WERI-Rb-1 (cell line): Measurements from ENCODE around the gene RTP3.

ENCODE experiments used
- DNase-seq: peaks from one replicate; pipeline ENCODE4 v3.0.0-alpha.2; 2020
- H3K27ac ChIP-seq: fragments of 250-450 bp; sonication (Bioruptor Pico); 2 replicates; pipeline ENCODE4 v1.5.1; 2020; ENCODE audit warnings: mild to moderate bottlenecking, moderate library complexity
- H3K27me3 ChIP-seq: fragments of 250-450 bp; sonication (Bioruptor Pico); 2 replicates; pipeline ENCODE4 v1.5.1; 2021; ENCODE audit warnings: mild to moderate bottlenecking, low read depth, moderate library complexity; ENCODE audit not compliant: insufficient read depth, severe bottlenecking
- H3K36me3 ChIP-seq: fragments of 250-450 bp; sonication (Bioruptor Pico); 2 replicates; pipeline ENCODE4 v1.5.1; 2020; ENCODE audit warnings: mild to moderate bottlenecking, moderate library complexity
- H3K4me3 ChIP-seq: 2 replicates; pipeline ENCODE4 v1.5.1; 2011; ENCODE audit warnings: low read depth, mild to moderate bottlenecking, control low read depth, low read length
- H3K9me3 ChIP-seq: fragments of 250-450 bp; sonication (Bioruptor Pico); 2 replicates; pipeline ENCODE4 v1.5.1; 2021; ENCODE audit warnings: mild to moderate bottlenecking, moderate library complexity; ENCODE audit not compliant: severe bottlenecking
- CTCF ChIP-seq: IDR thresholded peaks from 2 replicates; pipeline ENCODE4 v1.5.1; 2011; ENCODE audit warnings: low read depth, mild to moderate bottlenecking, control low read depth, inconsistent platforms, low read length

The RTP3 gene

GRCh38 chr3:46484388-46484787 lies 13.4 kb upstream of the RTP3 start:
- Histone ChIP-seq H3K36me3 (no peaks in the 10 kb centered on the region), H3K27me3 (no peaks in the 10 kb centered on the region), H3K4me3 (no peak overlapping the region), H3K27ac (no peak overlapping the region), H3K9me3 (no peaks in the 10 kb centered on the region)
- DNase-seq: no peak
- TF ChIP-seq CTCF: no peak

GRCh38 chr3:46484911-46485778 lies 12.6 kb upstream of the RTP3 start:
- H3K4me3 ChIP-seq: no peak overlapping the region
- H3K9me3 ChIP-seq: no peaks in the 10 kb centered on the region
- peak; percentile 74 for DNase-seq
- H3K27me3 ChIP-seq: no peaks in the 10 kb centered on the region
- no peaks in the 10 kb centered on the region for H3K36me3 ChIP-seq
- peak overlapping the region; percentile 32 for H3K27ac ChIP-seq
- TF ChIP-seq CTCF: no peak

GRCh38 chr3:46485779-46486175 lies 12.0 kb upstream of the RTP3 start:
- DNase-seq: no peak
- no peak overlapping the region for H3K4me3 ChIP-seq
- H3K36me3 ChIP-seq: no peaks in the 10 kb centered on the region
- no peaks in the 10 kb centered on the region for H3K9me3 ChIP-seq
- peak overlapping the region; percentile 32; the same call in 1 of the 2 replicates for H3K27ac ChIP-seq
- no peak for TF ChIP-seq CTCF
- no peaks in the 10 kb centered on the region for H3K27me3 ChIP-seq

- Histone ChIP-seq H3K9me3 (no peaks in the 10 kb centered on the region), H3K36me3 (no peaks in the 10 kb centered on the region), H3K27me3 (no peaks in the 10 kb centered on the region), H3K27ac (no peak overlapping the region), H3K4me3 (no peak overlapping the region)
- peak; percentile 95 for DNase-seq
- TF ChIP-seq CTCF: peak; percentile 99
These were observed 8.9 kb upstream of the RTP3 start for GRCh38 chr3:46488735-46489361.

GRCh38 chr3:46489381-46489780 lies 8.4 kb upstream of the RTP3 start:
- H3K27me3 ChIP-seq: no peaks in the 10 kb centered on the region
- H3K4me3 ChIP-seq: no peak overlapping the region
- DNase-seq: no peak
- H3K9me3 ChIP-seq: no peaks in the 10 kb centered on the region
- no peaks in the 10 kb centered on the region for H3K36me3 ChIP-seq
- H3K27ac ChIP-seq: no peak overlapping the region
- no peak for TF ChIP-seq CTCF
